ENCODE results near the gene EEF1AKMT3. TPM values are rescaled to one million over a fixed set of nuclear protein-coding genes. Genes with fewer than 3 reads are reported as not detected.

The EEF1AKMT3 gene
- total RNA-seq, 2 donors from 2014 or later, result 4.0 to 6.6 TPM

GRCh38 chr12:57781244-57781643 is 8.8 kb downstream of the EEF1AKMT3 start:
- ATAC-seq, result peak; percentile 63
- Mint-ChIP-seq H3K36me3 (ENCODE audit: low read depth) (peaks cover 6% of the 10 kb centered on the region), H3K4me3 (peak overlapping the region; percentile 99), H3K4me1 (peaks cover 53% of the 10 kb centered on the region), H3K27ac (peak overlapping the region; percentile 99), H3K27me3 (no peaks in the 10 kb centered on the region)
- no peak for DNase-seq
- H3K9me3 ChIP-seq (ENCODE audit: control insufficient read depth, low read length, poor library complexity, severe bottlenecking), result no peaks in the 10 kb centered on the region

- H3K27ac Mint-ChIP-seq, result peak overlapping the region; percentile 99
- H3K4me3 Mint-ChIP-seq, result peak overlapping the region; percentile 99
Observed at GRCh38 chr12:57781801-57782200, 9.4 kb downstream of the EEF1AKMT3 start.

GRCh38 chr12:57782243-57782607 is 9.8 kb downstream of the EEF1AKMT3 start:
- Mint-ChIP-seq H3K27ac (peak overlapping the region; percentile 99), H3K4me1 (peaks cover 52% of the 10 kb centered on the region), H3K36me3 (ENCODE audit: low read depth) (peaks cover 7% of the 10 kb centered on the region), H3K4me3 (peak overlapping the region; percentile 99), H3K27me3 (no peaks in the 10 kb centered on the region)
- H3K9me3 ChIP-seq (ENCODE audit: control insufficient read depth, low read length, poor library complexity, severe bottlenecking), result no peaks in the 10 kb centered on the region
- ATAC-seq, result no peak
- no peak for DNase-seq

More at GRCh38 chr12:57781801-57782200, 9.4 kb downstream of the EEF1AKMT3 start:
- H3K4me1 Mint-ChIP-seq, result peaks cover 56% of the 10 kb centered on the region
- DNase-seq (no peak), ATAC-seq (no peak)
- no peaks in the 10 kb centered on the region for H3K27me3 Mint-ChIP-seq
- peaks cover 7% of the 10 kb centered on the region for H3K36me3 Mint-ChIP-seq (ENCODE audit: low read depth)
- H3K9me3 ChIP-seq (ENCODE audit: control insufficient read depth, low read length, poor library complexity, severe bottlenecking), result no peaks in the 10 kb centered on the region

- no peaks in the 10 kb centered on the region for H3K27me3 Mint-ChIP-seq
- DNase-seq, result peak; percentile 91 to 98 (median 95)
- H3K36me3 Mint-ChIP-seq (ENCODE audit: low read depth), result peaks cover 7% of the 10 kb centered on the region
- peak; percentile 91 for ATAC-seq
- H3K27ac Mint-ChIP-seq, result peak within 1 kb of the TSS; percentile 99
- peaks cover 52% of the 10 kb centered on the region for H3K4me1 Mint-ChIP-seq
- H3K4me3 Mint-ChIP-seq, result peak within 1 kb of the TSS; percentile 99
- no peaks in the 10 kb centered on the region for H3K9me3 ChIP-seq (ENCODE audit: control insufficient read depth, low read length, poor library complexity, severe bottlenecking)
Observed at GRCh38 chr12:57782608-57783465, 10.4 kb downstream of the EEF1AKMT3 start, which contains the start of gene TSFM. Gene TSFM, plus strand, starts transcription at chr12:57782787. Its CDS starts 15 bp downstream, at chr12:57782802.

- Mint-ChIP-seq H3K27me3 (no peaks in the 10 kb centered on the region), H3K27ac (peak overlapping the region; percentile 99), H3K36me3 (ENCODE audit: low read depth) (peaks cover 7% of the 10 kb centered on the region), H3K4me3 (peak overlapping the region; percentile 99), H3K4me1 (peaks cover 48% of the 10 kb centered on the region)
- H3K9me3 ChIP-seq (ENCODE audit: control insufficient read depth, low read length, poor library complexity, severe bottlenecking), result no peaks in the 10 kb centered on the region
- no peak for DNase-seq
- ATAC-seq, result no peak
Observed at GRCh38 chr12:57783466-57783801, 11.0 kb downstream of the EEF1AKMT3 start.

- H3K27ac Mint-ChIP-seq, result peak overlapping the region; percentile 99
- peak overlapping the region; percentile 65 for H3K4me3 Mint-ChIP-seq
- H3K4me1 Mint-ChIP-seq, result peaks cover 45% of the 10 kb centered on the region
- no peaks in the 10 kb centered on the region for H3K9me3 ChIP-seq (ENCODE audit: control insufficient read depth, low read length, poor library complexity, severe bottlenecking)
- H3K36me3 Mint-ChIP-seq (ENCODE audit: low read depth), result peaks cover 7% of the 10 kb centered on the region
- DNase-seq, result no peak
- no peaks in the 10 kb centered on the region for H3K27me3 Mint-ChIP-seq
- no peak for ATAC-seq
Observed at GRCh38 chr12:57783861-57784260, 11.4 kb downstream of the EEF1AKMT3 start.

- Mint-ChIP-seq H3K36me3 (ENCODE audit: low read depth) (peaks cover 10% of the 10 kb centered on the region), H3K27ac (no peak overlapping the region), H3K4me3 (no peak overlapping the region), H3K4me1 (peaks cover 9% of the 10 kb centered on the region), H3K27me3 (no peaks in the 10 kb centered on the region)
- DNase-seq (no peak), ATAC-seq (no peak)
- no peaks in the 10 kb centered on the region for H3K9me3 ChIP-seq (ENCODE audit: control insufficient read depth, low read length, poor library complexity, severe bottlenecking)
Observed at GRCh38 chr12:57793920-57794319, 21.5 kb downstream of the EEF1AKMT3 start.

GRCh38 chr12:57795354-57795753 is 22.9 kb downstream of the EEF1AKMT3 start:
- no peaks in the 10 kb centered on the region for H3K9me3 ChIP-seq (ENCODE audit: control insufficient read depth, low read length, poor library complexity, severe bottlenecking)
- H3K27ac Mint-ChIP-seq, result no peak overlapping the region
- H3K27me3 Mint-ChIP-seq, result no peaks in the 10 kb centered on the region
- DNase-seq (no peak), ATAC-seq (no peak)
- H3K4me1 Mint-ChIP-seq, result peaks cover 11% of the 10 kb centered on the region
- H3K4me3 Mint-ChIP-seq, result no peak overlapping the region
- peaks cover 15% of the 10 kb centered on the region for H3K36me3 Mint-ChIP-seq (ENCODE audit: low read depth)

GRCh38 chr12:57796996-57797395 is 24.6 kb downstream of the EEF1AKMT3 start:
- H3K36me3 Mint-ChIP-seq (ENCODE audit: low read depth), result peaks cover 15% of the 10 kb centered on the region

GRCh38 chr12:57797933-57798332 is 25.5 kb downstream of the EEF1AKMT3 start:
- H3K9me3 ChIP-seq (ENCODE audit: control insufficient read depth, low read length, poor library complexity, severe bottlenecking), result no peaks in the 10 kb centered on the region
- DNase-seq, result no peak
- Mint-ChIP-seq H3K27me3 (no peaks in the 10 kb centered on the region), H3K36me3 (ENCODE audit: low read depth) (peaks cover 16% of the 10 kb centered on the region), H3K27ac (no peak overlapping the region), H3K4me3 (no peak overlapping the region), H3K4me1 (peaks cover 14% of the 10 kb centered on the region)
- ATAC-seq, result no peak

More at GRCh38 chr12:57796996-57797395, 24.6 kb downstream of the EEF1AKMT3 start:
- DNase-seq, result no peak
- no peak for ATAC-seq
- Mint-ChIP-seq H3K27me3 (no peaks in the 10 kb centered on the region), H3K4me1 (peaks cover 12% of the 10 kb centered on the region), H3K4me3 (no peak overlapping the region), H3K27ac (no peak overlapping the region)
- no peaks in the 10 kb centered on the region for H3K9me3 ChIP-seq (ENCODE audit: control insufficient read depth, low read length, poor library complexity, severe bottlenecking)

- peaks cover 13% of the 10 kb centered on the region for H3K4me1 Mint-ChIP-seq
- H3K27ac Mint-ChIP-seq, result no peak overlapping the region
- H3K27me3 Mint-ChIP-seq, result no peaks in the 10 kb centered on the region
- H3K4me3 Mint-ChIP-seq, result no peak overlapping the region
- H3K9me3 ChIP-seq (ENCODE audit: control insufficient read depth, low read length, poor library complexity, severe bottlenecking), result no peaks in the 10 kb centered on the region
- ATAC-seq, result no peak
- peaks cover 16% of the 10 kb centered on the region for H3K36me3 Mint-ChIP-seq (ENCODE audit: low read depth)
- DNase-seq, result no peak
Observed at GRCh38 chr12:57800965-57801364, 28.6 kb downstream of the EEF1AKMT3 start.

GRCh38 chr12:57802607-57803006 is 30.2 kb downstream of the EEF1AKMT3 start:
- H3K4me3 Mint-ChIP-seq, result no peak overlapping the region
- DNase-seq, result no peak
- H3K27me3 Mint-ChIP-seq, result no peaks in the 10 kb centered on the region
- ATAC-seq, result no peak
- H3K36me3 Mint-ChIP-seq (ENCODE audit: low read depth), result peaks cover 12% of the 10 kb centered on the region
- H3K9me3 ChIP-seq (ENCODE audit: control insufficient read depth, low read length, poor library complexity, severe bottlenecking), result no peaks in the 10 kb centered on the region
- H3K4me1 Mint-ChIP-seq, result peaks cover 10% of the 10 kb centered on the region
- H3K27ac Mint-ChIP-seq, result no peak overlapping the region

GRCh38 chr12:57803319-57803893 is 31.0 kb downstream of the EEF1AKMT3 start:
- peak in 1 of 3 donors; percentile 20 for DNase-seq
- peak; percentile 53 for ATAC-seq

More at GRCh38 chr12:57803319-57803893, 31.0 kb downstream of the EEF1AKMT3 start:
- H3K9me3 ChIP-seq (ENCODE audit: control insufficient read depth, low read length, poor library complexity, severe bottlenecking), result no peaks in the 10 kb centered on the region
- Mint-ChIP-seq H3K4me3 (no peak overlapping the region), H3K27me3 (no peaks in the 10 kb centered on the region), H3K27ac (no peak overlapping the region), H3K36me3 (ENCODE audit: low read depth) (peaks cover 10% of the 10 kb centered on the region), H3K4me1 (peaks cover 10% of the 10 kb centered on the region)
